Adipose tissue (tissue), 3 donors: Measurements from ENCODE around the gene ERCC2. TPM values are rescaled to one million over a fixed set of nuclear protein-coding genes. Genes with fewer than 3 reads are reported as not detected.
"Not testable (repeated sequence)": the region's sequence is repeated elsewhere in the genome, so short reads cannot be mapped to it uniquely, and the experiment has no call there.

Experiments
- H3K27ac ChIP-seq: one replicate; pipeline ENCODE4 v1.5.1; 2013; ENCODE audit warnings: low read depth, low read length
- WGBS, 3 donors: extraction: QIAGEN DNeasy Blood & Tissue Kit; methylation state at CpG; one replicate each; pipeline ENCODE4 v1.1.7; 2013; 5-methylcytosine and 5-hydroxymethylcytosine counted together
- polyA plus RNA-seq, 3 donors: library from polyadenylated mRNA; stranded (reverse); fragments of 200-250 nt; gene quantifications; one replicate each; pipeline ENCODE4 v1.2.3, GENCODE V29; 2013
- donor health status: healthy with polysubstance abuse.
- donor health status: Bipolar disorder and iron deficiency.
- donor health status: healthy.

The ERCC2 gene
- polyA plus RNA-seq, 3 donors: 5.6 to 9.1 (median 7.3) TPM

DNA sequence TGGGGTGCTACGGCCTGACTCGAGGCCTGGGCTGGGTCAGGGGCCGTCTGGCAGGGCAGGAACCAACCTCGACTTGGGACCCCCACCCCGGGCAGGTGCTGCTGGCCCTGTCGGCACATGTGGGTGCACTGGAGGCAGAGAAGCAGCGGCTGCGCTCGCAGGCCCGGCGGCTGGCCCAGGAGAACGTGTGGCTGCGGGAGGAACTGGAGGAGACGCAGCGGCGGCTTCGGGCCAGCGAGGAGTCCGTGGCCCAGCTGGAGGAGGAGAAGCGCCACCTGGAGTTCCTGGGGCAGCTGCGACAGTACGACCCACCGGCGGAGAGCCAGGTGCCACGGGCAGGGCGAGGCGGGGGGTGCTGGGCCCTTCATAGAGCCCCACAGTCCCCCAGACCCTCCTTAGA lies 23.9 kb downstream of the ERCC2 start:
- no peak overlapping the region for H3K27ac ChIP-seq
- 32 to 39% (median 35%) methylated on average over 26 to 27 of the region's 27 CpGs for WGBS, 3 donors

DNA sequence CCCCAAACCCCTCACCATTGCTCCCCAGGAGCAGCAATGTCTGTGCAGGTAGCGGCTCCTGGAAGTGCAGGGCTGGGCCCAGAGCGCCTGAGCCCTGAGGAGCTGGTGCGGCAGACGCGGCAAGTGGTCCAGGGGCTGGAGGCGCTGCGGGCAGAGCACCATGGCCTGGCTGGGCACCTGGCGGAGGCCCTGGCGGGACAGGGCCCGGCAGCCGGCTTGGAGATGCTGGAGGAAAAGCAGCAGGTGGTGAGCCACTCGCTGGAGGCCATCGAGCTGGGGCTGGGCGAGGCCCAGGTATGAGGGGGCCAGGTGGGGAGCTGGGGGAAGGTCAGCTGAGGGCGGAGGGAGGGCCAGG lies 24.9 kb downstream of the ERCC2 start:
- WGBS, 3 donors: 80 to 89% (median 83%) methylated on average over 15 of the region's 15 CpGs
- H3K27ac ChIP-seq: no peak overlapping the region

DNA sequence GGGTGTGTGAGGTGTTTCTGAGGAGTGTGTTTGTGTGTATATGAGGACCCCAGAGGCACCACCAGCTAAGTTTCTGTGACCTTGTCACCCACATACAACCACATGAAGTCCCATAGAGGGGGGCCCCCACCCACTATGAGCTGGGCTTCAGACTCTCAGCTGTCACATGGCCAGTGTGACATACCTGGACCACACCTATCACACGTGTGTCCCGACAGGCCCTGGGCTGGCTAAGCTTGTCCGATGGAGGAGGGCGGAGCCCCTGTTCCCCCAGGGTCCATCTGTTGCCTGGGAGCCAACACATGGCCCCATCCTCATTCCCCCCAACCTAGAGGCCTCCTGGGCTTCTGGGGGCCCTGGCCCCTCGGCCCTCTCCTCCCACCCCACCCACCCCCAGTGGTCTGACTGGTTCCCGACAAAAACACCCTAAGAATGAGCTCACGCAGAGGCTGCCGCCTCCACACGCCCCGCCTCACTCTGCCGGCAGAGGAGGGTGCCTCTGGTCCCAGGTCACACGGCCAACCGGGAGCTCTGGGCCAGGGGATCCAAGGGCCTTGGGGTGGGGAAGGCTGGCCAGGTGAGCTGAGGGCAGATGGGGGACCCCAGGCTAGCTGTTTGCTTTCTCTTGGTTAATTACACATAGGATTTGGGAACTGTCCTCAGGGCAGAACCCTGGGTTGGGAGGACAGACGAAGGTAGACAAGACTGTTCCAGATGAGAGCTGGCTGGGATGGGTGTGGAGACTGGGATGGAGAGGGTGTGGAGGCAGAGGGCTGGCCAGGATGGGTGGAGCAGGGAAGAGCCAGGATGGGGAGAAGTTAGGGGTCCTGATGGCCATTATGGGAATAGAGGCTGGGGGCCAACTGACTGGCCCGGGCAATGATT lies 25.5 kb downstream of the ERCC2 start:
- 53 to 54% (median 53%) methylated on average over 15 of the region's 15 CpGs for WGBS, 3 donors

DNA sequence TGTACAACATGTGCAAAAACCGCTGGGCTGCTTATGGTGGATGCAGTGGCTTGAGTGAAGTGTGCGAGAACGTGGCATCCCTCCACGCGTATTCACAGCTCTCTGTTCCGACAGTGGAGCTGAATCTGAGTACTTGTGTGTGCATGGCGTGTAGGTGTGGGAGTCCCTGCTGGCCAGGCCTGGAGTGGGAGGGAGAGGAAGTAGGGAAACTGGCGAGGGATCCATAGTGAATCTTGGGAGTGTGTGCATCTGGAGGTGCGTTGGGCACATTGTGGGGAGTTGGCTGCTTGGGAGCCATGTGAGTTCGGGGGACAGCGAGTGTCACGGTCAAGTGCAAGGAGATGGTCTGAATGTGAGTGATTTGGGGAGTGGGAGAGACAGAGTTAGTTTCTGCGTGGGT lies 27.5 kb downstream of the ERCC2 start:
- 77 to 80% (median 77%) methylated on average over 13 of the region's 13 CpGs for WGBS, 3 donors
- H3K27ac ChIP-seq: no peak overlapping the region

More for the DNA sequence above, 25.5 kb downstream of the ERCC2 start:
- H3K27ac ChIP-seq: no peak overlapping the region

DNA sequence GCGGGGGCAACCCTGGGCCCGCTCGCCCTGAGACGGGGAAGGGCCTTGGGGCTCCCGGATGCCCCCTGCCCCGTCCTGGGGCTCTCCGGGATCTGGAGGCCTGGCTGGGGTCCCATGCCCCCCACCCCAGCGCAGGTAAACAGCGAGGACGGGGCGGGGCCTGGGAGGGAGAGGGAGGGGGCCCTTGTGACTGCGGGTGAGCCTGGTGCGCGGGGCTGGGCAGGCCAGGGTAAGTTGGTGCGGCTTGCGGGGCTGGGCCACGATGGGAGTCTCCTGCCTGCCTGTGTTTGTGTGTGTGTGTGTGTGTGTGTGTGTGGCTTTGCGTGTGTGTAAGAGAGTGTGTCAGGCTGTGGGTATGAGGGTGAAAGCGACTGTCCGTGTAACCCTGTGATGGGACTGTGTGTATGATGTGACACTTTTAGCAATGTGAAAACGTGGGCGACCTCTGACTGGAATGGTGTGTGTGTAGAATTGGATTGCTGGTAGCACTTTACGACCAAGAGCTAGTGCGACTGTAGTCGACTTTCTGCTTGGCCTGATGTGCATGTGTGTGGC lies 29.4 kb downstream of the ERCC2 start:
- 7 to 18% (median 16%) methylated on average over 19 to 25 of the region's 25 CpGs for WGBS, 3 donors

DNA sequence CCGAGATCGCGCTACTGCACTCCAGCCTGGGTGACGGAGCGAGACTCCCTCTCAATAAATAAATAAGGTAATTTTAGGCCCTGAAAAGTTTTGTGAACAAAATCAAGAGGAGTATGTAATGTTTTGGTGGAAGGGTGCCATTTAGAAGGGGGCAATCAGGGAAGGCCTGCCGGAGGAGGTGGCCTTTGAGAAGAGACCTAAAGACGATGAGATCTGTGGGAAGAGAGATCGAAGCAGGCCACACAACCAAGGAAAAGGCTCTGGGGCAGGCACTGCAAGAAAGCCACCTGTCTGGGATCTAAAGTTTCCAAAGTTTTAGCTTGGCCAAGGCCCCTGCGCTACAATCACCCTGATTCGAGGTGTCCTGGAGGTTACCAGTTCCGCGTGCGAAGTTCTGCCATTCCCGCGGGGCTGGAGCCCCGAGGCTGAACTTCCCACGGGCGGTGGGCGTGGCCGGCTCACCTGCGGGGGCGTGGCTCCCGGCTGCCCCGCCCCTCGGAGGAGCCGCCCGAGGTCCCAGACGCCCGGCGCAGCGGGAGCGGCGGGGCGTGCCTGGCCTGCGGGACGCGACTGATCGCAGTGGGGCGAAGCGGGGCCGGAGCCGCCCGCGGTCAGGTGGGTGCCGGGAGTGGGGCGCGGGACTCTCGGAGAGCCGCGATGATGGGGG lies 30.0 kb downstream of the ERCC2 start, which contains the start of gene KLC3:
Gene KLC3 (plus strand): TSS at position 519 of the 667 bp plus-strand sequence. CDS start 4,792 bp downstream, outside the sequence.
- 10 to 12% (median 11%) methylated on average over 49 to 50 of the region's 50 CpGs for WGBS, 3 donors
- no peak within 1 kb of the TSS for H3K27ac ChIP-seq

More for the DNA sequence above, 29.4 kb downstream of the ERCC2 start:
- no peak overlapping the region for H3K27ac ChIP-seq

DNA sequence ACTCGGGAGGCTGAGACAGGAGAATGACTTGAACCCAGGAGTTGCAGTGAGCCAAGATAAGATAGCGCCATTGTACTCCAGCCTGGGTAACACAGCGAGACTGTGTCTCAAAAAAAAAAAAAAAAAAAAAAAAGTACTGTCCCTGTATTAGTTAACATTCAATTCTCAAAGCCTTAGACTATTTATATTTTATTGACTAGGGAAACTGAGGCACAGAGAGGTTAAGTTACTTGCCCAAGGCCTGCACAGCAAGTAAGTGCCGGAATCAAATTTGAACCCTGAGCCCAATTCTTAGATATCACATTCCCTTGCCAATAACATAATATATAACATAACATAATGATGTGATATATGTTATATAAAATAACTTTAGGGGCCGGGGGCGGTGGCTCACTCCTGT lies 30.7 kb downstream of the ERCC2 start:
- no peak overlapping the region for H3K27ac ChIP-seq
- WGBS, 3 donors: 77 to 90% (median 83%) methylated on average over 6 of the region's 6 CpGs

DNA sequence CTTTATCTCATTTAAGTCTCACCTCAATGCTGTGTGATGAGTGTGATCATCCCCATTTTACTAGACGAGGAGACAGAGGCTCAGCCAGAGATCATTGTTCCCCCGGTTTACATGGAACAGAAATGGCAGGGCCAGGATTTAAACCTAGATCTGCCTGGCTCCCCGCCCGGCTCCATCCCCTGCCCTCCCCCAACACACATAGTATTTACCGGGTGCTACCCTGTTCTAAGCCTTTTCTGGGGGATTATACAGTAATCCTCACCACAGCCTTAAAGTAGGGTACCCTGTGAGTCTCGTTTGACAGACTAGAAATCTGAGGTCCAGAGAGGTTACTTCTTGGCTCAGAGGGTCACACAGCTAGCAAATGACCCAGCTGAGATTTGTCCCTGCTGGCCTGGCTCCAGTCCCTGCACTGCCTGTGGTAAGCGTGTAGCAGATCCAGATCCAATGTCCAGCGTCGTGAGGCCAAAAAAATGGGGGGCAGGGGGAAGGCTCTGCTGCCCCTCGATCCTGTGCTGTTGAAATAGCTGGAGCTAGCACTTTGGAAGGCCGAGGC lies 33.6 kb downstream of the ERCC2 start:
- no peak overlapping the region for H3K27ac ChIP-seq
- 60 to 67% (median 63%) methylated on average over 11 of the region's 11 CpGs for WGBS, 3 donors

DNA sequence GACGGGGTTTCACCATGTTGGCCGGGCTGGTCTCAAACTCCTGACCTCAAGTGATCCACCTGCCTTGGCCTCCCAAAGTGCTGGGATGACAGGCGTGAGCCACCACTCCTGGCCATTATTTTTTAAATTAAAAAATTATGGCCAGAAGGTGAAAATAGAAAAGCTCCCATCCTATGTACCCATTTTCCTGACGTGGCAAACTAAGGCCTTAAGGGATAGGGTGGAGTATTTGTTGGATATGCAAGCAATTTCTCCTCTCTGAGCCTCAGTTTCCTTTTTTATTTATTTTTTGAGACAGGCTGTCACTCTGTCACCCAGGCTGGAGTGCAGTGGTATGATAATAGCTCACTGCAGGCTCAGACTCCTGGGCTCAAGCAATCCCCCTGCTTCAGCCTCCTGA lies 35.5 kb downstream of the ERCC2 start:
- H3K27ac ChIP-seq: not testable (repeated sequence)
- WGBS, 3 donors: 77 to 95% (median 87%) methylated on average over 4 of the region's 4 CpGs

DNA sequence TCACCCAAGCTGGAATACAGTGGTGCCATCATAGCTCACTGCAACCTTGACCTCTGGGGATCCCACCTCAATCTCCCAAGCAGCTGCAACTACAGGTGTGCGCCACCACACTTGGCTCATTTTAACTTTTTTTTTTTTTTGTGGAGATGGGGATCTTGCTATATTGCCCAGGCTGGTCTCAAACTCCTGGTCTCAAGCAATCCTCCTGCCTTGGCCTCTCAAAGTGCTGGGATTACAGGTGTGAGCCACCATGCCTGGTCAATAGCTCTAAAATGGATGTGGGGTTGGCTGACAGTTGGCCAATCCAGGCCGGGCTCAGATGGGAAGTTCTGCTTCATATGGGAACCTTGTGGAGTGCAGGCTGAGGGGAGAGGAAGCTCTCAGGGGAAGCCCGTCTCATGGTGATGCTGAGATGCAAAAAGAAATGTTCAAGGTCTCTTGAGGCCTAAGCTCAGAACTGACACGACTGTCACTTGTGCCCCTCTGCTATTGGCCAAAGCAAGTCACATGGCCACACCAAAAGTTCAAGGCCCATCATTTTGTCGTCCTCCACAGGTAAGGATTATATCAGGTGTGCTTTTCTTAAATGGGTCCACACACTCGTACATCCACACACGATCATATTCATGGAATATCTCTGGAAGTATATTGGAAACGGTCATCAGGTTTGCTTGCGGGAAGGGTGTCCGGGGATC lies 36.6 kb downstream of the ERCC2 start:
- WGBS, 3 donors: 76 to 85% (median 79%) methylated on average over 10 of the region's 10 CpGs

DNA sequence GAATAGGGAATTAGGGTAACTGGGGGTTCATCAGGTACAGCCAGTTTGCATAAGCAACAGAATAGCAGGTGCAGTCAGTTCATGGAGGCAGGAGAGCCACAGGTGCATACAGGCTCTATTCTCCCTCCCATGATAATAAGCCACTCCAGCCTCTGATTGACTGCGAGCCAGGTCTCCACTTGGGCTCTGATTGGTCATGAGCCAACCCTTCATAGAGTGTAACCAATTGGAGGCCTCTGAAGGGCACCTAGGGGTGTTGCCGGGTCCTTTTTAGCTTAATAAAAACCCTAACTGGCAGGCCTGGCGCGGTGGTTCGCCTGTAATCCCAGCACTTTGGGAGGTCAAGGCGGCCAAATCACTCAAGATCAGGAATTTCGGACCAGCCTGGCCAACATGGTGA lies 39.0 kb downstream of the ERCC2 start:
- no peak overlapping the region for H3K27ac ChIP-seq
- WGBS, 3 donors: 80 to 93% (median 91%) methylated on average over 7 of the region's 7 CpGs

More for the DNA sequence above, 36.6 kb downstream of the ERCC2 start:
- H3K27ac ChIP-seq: no peak overlapping the region

DNA sequence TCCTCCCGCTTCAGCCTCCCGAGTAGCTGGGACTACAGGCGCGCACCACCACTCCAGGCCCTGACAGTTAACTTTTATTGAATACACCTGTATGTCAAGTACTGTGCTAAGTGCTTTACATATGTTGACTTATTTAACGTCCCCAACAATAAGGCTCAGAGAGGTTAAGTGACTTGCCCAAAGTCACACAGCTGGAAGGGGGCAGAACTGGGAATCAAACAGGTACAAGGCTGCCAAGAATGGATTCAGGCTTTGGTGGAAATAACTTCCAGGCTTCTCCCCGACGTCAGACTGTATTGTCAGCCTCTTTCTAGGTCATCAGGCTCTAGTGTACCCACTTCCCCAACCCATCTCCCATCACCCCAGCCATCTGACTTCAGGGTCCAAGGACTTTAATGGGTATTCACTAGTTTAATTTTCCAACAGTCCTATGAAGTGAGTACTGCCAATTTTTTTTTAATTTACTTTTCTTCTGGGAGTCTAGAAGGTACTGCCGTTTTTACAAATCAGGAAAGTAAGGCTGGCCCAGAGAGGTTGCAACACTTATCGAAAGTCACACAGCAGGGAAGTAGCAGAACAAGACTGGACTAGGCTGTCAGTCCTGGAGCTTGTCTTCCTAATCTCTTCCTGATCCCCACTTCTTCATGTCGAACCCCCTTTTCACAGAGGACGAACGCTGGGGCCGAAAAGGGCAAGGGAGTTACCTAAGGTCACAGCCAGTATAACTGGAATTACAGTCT lies 42.8 kb downstream of the ERCC2 start:
- H3K27ac ChIP-seq: no peak overlapping the region
- 68 to 78% (median 77%) methylated on average over 13 of the region's 13 CpGs for WGBS, 3 donors

DNA sequence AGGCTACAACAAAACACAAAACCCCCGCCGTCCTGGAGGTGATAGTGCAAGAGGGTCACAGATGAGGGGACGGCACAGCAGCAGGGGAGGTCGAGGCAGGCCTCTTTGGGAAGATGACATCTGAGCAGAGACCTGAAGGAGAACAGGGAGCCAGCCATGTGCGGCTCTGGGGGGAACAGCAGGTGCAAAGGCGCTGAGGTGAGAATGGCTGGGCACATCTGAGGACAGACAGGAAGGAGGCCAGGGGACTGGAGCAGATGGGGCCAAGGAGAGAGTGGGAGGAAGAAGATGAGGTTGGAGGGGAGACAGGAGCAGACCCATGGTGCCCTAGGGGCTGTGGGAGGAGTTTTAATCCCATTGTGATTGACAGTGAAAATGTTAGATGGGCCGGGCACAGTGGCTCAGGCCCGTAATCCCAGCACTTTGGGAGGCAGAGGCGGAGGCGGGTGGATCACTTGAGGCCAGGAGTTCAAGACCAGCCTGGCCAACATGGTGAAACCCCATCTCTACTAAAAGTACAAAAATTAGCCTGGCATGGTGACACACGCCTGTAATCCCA lies 45.9 kb downstream of the ERCC2 start:
- no peak overlapping the region for H3K27ac ChIP-seq

DNA sequence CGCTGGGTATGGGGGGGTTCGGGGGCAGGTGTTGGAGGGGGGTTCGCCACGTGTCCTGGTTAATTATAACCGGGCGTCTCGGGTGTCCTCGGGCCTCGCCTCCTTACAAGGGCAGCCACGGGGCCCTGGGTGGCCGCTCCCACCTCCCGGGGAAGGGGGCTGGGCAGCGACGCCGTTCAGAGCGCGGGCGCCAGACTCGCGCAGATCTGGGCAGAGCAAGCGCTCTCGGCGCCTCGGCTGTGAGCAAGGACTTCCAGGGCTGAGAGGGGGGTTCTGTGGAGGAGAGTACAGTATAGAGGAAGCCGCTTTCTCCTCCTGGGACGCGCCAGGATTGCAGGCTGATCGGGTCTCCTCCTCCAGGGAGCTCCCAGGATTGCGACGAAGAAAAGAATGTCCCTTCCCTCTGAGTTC lies 46.7 kb downstream of the ERCC2 start:
- no peak overlapping the region for H3K27ac ChIP-seq
- WGBS, 3 donors: 3 to 5% (median 4%) methylated on average over 24 to 30 of the region's 30 CpGs

More for the DNA sequence above, 45.9 kb downstream of the ERCC2 start:
- 65 to 68% (median 66%) methylated on average over 11 of the region's 11 CpGs for WGBS, 3 donors

DNA sequence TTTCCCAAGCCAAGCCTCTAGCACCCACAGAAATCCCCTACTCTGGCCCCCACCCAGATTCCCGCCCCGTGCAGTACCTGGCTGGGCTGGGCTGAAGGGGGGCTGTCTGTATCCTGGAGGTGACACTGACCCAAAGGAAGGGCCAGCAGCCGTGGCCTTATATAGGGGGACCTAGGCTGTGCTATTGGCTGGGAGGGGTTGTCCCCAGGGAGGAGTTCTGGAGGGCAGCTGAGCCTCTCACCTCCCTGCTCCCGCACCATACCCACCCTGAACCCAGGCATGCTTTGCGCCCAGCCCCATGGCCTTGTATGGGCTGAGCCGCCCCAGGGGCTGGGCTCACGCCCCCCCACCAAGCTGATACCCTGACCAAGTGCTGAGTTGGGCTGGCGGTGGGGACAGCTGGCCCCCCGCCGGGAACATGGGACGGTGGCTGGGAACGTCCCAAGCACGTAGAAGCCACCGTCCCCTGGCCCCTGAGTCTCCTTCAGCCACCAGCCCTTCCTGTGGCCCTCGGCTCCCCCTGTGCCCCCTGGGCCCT lies 47.6 kb downstream of the ERCC2 start, which contains the start of gene CKM:
Gene CKM (minus strand): TSS at position 132 of the 538 bp plus-strand sequence. CDS start 3,162 bp downstream, outside the sequence.
- WGBS, 3 donors: 40 to 67% (median 45%) methylated on average over 14 to 15 of the region's 15 CpGs
- H3K27ac ChIP-seq: no peak within 1 kb of the TSS

DNA sequence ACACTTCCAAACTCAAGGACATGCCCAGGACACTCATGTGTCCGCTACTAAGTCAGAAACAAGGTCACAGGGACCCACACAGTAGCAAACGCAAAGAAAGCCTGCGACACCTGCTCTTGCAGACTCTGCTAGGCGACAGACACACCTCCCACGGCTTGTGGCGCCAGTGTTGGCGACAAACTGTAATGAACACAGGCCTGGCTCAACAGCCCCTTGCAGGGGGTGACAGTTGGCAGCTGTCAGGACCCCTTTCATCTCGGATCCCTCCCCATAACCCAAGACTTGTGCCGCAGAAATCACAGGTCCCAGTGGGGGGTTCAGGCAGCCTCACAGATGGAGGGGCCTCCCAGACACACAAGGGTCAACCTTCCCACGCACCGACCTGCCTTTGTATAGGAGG lies 48.1 kb downstream of the ERCC2 start:
- no peak overlapping the region for H3K27ac ChIP-seq
- 52 to 60% (median 53%) methylated on average over 11 of the region's 11 CpGs for WGBS, 3 donors

DNA sequence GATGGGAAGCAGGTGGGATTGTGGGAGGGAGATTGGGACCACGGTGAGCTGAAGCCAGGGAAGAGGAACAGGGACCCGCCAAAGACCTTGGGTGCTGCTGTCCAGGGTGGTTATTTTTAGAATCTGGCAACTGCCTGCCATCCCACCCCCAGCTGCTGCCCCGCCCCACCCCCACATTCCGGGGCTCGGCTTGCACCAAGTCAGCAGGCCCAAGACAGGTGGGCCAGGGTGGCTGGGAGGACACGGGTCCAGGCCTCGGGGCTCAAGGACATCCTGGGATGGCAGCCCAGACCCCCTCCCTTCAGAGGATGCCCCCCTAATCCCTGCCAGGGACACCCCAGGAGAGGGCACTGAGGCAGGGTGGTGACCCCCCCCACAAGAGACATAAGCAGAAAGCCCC lies 48.5 kb downstream of the ERCC2 start:
- no peak overlapping the region for H3K27ac ChIP-seq
- 38 to 56% (median 49%) methylated on average over 5 to 7 of the region's 7 CpGs for WGBS, 3 donors
